Thyroid gland (tissue), 4 donors: ENCODE data around the gene DNM1L.

Experiments
- CTCF ChIP-seq, 6 experiments: fragments of 200-600 bp in 3 of 6; fragments of 450-650 bp in 3 of 6; sonication (generic) in 3 of 6; IDR thresholded peaks; one replicate each; pipeline ENCODE4 v1.5.1; 2016 to 2019; ENCODE audit warnings: antibody characterized with exemption in 6 of 6, mild to moderate bottlenecking in 2 of 6, inconsistent platforms in 1 of 6, moderate library complexity in 1 of 6
- POLR2A ChIP-seq, 2 donors: fragments of 450-650 bp; IDR thresholded peaks; one replicate each; pipeline ENCODE4 v1.6.1; 2017; ENCODE audit warnings: antibody characterized with exemption in 2 of 2, mild to moderate bottlenecking in 2 of 2, moderate library complexity in 1 of 2

DNA sequence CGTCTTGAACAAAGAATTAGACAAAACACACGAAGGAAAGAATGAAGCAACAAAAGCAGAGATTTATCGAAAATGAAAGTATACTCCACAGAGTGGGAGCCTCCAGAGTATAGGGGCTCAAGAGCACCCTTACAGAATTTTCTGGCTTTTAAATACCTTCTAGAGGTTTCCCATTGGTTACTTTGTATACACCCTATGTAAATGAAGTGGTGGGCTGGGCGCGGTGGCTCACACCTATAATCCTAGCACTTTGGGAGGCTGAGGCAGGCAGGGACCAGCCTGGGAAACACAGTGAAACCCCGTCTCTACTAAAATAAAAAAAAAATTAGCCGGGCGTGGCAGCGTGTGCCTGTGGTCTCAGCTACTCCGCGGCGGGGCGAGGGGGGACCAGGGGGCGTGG is 13.1 kb upstream of the DNM1L start:
- TF ChIP-seq CTCF (IDR thresholded peaks at IDR 0.05) = no peak
- no peak for TF ChIP-seq POLR2A (IDR thresholded peaks at IDR 0.05)
